DMS 273 (cell line): ENCODE measurements around the gene ANKRD10.

ENCODE experiments used
- DNase-seq: peaks from one replicate; lab custom pipeline; 2025; ENCODE audit not compliant: unreplicated experiment; lab: John Stamatoyannopoulos, UW

ANKRD10 gene

GRCh38 chr13:110944968-110945927 is 30.4 kb upstream of the ANKRD10 start:
- no peak for DNase-seq

GRCh38 chr13:110944121-110944967 is 29.5 kb upstream of the ANKRD10 start:
- DNase-seq: peak; percentile 52

GRCh38 chr13:110942248-110942981 is 27.5 kb upstream of the ANKRD10 start:
- DNase-seq: no peak

- no peak for DNase-seq
Measured at GRCh38 chr13:110938662-110939421, 24.0 kb upstream of the ANKRD10 start.

GRCh38 chr13:110937511-110938285 is 22.8 kb upstream of the ANKRD10 start:
- no peak for DNase-seq

GRCh38 chr13:110936519-110936918 is 21.6 kb upstream of the ANKRD10 start:
- no peak for DNase-seq

- no peak for DNase-seq
Measured at GRCh38 chr13:110932588-110932987, 17.7 kb upstream of the ANKRD10 start.

- DNase-seq: no peak
Measured at GRCh38 chr13:110929104-110929777, 14.4 kb upstream of the ANKRD10 start.

GRCh38 chr13:110925023-110925612 is 10.2 kb upstream of the ANKRD10 start:
- peak; percentile 39 for DNase-seq

GRCh38 chr13:110924639-110924934 is 9.7 kb upstream of the ANKRD10 start:
- DNase-seq: no peak

GRCh38 chr13:110923777-110924638 is 9.1 kb upstream of the ANKRD10 start:
- DNase-seq: no peak

GRCh38 chr13:110923086-110923485 is 8.2 kb upstream of the ANKRD10 start:
- no peak for DNase-seq

- DNase-seq: no peak
Measured at GRCh38 chr13:110922506-110922905, 7.6 kb upstream of the ANKRD10 start.

GRCh38 chr13:110921695-110922094 is 6.8 kb upstream of the ANKRD10 start:
- no peak for DNase-seq

GRCh38 chr13:110921209-110921608 is 6.3 kb upstream of the ANKRD10 start:
- no peak for DNase-seq

- no peak for DNase-seq
Measured at GRCh38 chr13:110920038-110920437, 5.2 kb upstream of the ANKRD10 start.

GRCh38 chr13:110916301-110917142 is 1.7 kb upstream of the ANKRD10 start:
- DNase-seq: no peak
